ENCODE data around the gene ARHGEF12.

Gene ARHGEF12

DNA sequence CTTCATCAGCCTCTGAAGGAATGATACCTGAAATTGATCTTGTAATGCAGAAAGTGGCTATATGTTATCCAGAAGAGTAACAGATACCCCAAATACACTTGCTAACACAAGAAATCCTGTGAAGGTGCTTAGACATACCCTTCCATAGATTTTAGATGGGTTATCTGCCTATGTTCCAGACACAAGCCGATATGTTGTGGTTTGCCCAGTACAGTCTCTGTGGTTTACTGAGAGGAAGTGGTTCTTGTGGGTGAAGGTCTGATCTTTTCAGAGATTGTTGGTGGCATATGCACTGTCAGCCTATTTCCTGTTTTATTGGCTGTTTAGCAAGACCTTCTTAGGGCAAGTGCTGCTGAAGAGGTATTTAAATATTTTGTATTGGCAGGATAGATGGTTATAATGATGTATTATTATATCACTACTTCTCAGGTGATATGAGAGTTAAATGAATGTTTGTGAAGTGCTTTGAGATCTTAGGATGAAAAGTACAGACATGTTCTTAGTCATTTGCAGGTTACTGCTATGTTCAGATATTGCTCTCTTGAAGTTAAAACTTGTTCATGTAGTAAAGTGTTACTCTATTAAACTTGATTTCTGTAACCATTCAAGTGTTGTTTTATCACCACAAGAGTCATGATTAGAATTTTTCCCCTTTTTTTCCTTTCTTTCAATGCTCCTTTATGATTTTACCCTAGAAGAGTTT, 8.2 kb downstream of the ARHGEF12 start:
- no peak for FAIRE-seq

DNA sequence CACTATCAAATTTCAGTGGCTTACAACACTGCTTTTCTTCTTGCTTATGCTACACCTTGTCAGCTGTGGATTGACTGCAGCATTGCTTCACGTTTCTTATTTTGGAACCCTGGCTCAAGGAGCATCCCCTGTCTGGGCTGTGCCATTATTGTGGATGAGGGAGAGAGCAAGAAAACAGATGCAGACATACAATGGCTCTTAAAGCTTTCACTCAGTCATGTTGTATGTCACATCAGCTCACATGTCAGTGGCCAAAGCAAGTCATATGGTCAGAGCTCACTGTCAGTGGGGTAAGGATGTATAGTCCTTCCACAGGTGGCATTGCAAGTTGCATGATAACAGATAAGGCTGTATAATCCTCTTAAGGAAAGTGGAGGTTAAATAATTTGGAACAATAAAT, 10.0 kb downstream of the ARHGEF12 start:
- no peak for FAIRE-seq

DNA sequence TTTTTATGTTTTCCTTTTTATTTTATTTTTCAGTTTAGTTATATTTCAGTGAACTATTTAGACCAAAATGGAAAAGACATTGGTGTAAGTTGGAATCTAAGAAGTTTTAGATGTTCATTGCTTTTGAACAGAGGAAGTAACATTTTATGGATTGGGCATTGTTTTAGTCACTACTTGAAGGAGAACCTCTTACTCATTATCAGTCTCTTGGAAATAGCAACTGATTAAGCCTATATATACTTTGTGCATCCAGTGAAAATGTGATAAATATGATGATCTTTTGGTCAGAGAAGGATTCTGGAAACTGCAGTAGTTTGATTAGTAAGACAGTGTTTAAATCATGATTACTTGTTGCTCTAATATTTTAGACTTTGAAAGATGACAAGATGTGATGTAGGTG, 14.4 kb downstream of the ARHGEF12 start:
- no peak for FAIRE-seq

DNA sequence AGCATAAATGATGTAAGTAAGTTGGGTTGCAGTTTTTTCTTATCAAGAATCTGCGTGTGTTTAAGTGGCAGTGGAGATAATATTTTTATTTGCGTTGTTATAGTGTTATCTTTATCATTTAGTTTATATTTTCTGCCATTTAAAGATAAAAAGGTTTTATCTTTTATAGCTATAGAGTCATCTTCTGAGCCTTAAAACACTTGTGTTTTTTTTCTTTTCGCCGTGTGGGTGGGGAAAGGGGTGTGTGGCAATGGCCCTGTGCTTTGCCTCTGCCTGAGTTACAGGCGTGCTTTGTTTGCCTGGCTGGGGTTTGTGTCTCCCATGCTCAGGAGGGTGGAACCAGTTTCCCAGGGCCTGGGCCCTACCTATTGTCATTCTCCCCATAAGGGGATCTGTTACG, 16.2 kb downstream of the ARHGEF12 start:
- FAIRE-seq, result no peak

DNA sequence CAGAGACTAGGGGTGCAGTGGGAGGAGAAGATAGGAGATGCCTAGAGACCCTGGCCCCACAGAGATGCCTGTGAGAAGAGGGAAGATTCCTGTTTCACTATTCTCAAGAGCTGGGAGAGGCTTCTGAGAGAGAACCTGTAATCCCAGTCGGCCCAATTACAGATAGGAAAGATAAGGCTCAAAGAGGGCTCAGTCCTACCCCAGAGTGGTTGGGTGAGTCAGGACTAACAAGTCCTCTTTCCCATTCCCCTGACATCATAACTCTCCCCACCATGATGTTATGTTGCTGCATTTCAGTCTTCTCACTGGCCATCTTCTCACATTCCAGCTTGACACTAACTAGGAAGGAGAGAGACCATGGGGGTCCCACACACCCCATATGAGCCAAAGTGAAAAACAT, 17.9 kb downstream of the ARHGEF12 start:
- no peak for FAIRE-seq

DNA sequence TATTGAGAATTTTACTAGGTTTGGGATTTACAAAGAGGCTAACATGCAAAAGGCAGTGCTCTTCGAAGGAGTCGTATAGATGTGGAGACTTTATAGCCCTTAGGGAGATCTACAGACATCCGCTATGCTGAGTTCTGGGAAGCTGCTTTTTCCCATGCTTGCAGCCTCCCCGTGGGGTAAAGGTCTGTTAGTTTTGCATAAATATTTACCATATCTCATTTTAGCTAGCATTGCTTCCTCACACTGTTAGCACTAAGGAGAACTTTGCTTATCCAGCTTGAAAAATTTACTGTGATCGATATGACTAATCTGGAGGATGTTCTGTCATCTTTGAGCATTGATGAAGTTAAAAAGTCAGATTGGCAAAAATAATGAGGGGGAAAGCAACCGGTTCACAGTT, 18.6 kb downstream of the ARHGEF12 start:
- no peak for FAIRE-seq

DNA sequence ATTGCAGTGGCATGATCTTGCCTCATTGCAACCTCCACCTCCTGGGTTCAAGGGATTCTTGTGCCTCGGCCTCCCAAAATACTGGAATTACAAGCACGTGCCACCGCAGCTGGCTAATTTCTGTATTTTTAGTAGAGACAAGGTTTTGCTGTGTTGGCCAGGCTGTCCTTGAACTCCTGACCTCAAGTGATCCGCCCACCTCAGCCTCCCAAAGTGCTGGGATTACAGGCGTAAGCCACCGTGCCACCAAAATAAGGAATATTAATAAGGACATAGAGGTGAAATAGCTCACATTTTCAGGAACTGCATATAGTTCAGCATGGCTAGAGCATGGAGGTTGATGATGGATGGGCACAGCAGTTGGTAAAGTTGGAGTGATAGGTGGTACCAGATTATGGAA, 21.4 kb downstream of the ARHGEF12 start:
- no peak for FAIRE-seq

DNA sequence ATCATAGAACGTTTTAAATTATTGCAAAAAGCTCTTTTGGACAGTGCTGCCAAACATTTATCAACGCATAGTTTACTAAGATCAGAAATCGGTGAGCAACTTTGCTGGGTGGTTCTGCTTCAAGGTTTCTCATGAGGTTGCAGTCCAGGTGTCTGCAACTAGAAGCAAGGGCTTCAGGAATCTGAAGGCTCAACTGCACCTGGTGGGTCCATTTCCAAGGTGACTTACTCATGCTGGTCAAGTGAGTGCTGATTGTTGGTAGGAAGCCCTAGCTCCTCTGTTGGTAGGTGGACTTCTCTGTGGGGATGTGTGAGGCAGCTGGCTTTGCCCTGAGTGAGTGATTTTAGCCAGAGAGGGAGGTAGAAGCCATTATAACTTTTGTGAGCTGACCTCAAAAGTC, 22.5 kb downstream of the ARHGEF12 start:
- FAIRE-seq, result no peak

DNA sequence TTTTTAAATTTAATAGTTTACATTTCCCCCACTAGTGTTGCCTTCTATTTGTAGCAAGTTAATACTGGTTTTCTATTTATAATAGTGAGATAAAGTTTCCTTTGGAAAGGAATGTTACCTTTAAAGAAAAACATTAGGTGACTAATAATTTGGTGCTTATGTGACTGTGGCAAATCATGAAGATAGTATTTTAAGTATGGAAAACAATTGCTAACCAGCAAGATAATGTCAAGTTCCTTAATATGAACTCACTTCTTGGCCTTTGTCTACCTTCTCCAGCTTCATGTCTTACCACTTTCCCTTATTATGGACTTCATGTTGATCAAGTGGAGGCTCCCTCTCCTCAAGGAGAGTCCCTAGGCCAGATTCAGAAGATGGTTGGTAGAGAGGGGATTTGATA, 27.2 kb downstream of the ARHGEF12 start:
- no peak for FAIRE-seq

DNA sequence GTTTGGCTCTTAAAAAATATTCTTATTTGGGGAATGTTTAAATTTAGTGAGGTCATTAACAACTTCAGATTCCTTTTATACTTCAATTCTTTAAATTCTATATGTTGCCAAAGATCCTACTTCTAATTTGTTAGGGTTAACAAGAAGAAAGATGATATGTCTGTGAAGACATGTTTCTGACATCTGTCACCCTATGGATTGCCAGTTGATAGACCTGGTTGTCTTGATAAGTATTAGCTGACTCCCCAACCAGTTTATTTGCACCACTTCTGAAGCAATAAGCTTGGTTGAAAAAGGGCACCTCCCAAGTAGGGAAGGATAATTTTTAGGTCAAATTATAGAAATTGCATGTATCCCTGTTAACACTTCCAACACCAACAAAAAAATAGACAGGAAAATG, 29.3 kb downstream of the ARHGEF12 start:
- FAIRE-seq, result no peak

DNA sequence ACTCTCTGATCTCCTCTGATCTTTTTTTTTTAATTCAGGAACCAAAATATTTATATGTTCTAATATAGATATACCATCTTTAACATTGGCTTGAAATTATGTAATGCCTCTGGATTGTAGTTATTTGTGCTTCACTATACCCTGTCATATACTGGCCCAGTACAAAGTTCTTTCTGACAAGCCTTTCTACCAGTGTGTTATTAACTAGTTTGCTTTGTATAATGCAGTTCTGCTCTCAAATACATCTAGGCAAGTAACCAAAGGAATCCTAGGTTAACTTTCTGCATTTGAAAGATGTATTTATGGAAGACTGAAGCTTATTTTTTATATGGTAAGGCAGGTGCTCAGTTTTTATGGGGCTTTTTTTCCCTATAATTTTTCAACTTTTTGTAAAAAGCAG, 36.1 kb downstream of the ARHGEF12 start:
- FAIRE-seq, result no peak

DNA sequence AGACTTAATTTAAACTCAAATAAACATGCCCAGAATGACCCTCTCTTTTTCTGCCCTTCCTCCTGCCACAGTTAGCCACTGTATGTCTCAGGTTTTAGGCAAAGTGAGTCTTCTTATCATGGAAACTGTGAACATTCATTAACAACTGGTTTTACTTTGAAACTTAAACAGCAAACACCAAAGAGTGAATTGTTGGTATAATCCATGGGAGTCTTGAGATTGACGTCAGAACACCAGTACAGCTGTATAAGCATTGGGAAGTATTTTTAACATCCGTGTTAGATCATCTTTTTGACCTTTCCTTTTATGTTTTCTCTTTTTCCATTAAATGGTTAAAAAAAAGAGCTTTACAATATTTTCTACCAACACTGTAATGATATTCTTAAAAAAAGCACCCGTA, 38.9 kb downstream of the ARHGEF12 start:
- no peak for FAIRE-seq

DNA sequence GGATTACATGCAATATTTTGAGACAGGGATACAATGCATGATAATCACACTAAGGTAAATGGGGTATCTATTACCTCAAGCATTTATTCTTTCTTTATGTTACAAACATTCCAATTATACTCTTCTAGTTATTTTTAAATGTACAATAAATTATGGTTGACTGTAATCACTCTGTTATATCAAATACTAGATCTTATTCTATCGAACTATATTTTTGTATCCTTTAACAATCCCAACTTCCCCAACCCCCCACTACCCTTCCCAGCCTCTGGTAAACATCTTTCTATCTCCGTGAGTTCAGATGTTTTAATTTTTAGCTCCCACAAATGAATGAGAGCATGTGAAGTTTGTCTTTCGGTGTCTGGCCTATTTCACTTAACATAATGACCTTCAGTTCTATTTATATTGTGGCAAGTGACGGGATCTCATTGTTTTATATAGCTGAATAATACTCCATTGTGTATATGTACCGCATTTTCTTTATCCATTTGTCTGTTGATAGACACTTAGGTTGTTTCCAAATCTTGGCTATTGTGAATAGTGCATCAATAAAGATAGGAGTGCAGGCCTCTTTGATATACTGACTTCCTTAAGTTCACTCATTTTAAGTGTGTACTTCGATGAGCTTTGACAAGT, 40.5 kb downstream of the ARHGEF12 start:
- FAIRE-seq, result no peak

DNA sequence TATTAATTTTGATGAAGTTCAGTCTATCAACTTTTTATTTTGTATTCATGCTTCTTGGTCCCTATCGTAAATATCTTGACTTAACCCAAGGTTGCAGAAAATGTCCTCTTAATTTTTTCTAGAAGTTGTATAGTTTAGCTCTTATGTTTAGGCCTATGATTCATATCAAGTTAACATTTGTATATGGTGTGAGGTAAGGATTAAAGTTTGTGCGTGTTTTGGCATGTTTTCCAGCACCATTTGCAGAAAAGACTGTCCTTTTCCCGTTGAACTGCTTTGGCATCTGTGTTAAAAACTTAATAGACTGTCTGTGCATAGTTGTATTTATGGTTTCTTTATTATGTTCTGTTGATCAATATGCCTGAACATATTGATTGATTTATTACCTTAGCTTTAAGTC, 42.3 kb downstream of the ARHGEF12 start:
- FAIRE-seq, result no peak

DNA sequence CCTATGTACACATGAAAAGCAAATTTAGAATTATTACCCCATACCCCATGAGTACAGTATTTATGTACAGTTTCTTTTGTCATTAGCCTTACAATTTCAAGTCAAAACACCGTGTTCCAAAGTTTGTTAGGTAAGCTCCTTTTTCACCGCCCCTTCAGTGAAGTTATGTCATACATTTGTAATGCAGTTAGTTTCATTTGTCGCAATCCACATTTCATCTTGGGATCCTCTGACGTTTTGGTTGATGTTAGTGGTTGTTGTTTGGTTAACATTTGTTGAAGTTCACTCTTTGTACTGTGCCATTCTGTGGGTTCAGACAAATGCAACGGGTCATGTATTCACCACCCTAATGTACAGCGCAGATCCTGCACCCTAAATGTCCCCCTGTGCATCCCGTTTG, 45.2 kb downstream of the ARHGEF12 start:
- no peak for FAIRE-seq

DNA sequence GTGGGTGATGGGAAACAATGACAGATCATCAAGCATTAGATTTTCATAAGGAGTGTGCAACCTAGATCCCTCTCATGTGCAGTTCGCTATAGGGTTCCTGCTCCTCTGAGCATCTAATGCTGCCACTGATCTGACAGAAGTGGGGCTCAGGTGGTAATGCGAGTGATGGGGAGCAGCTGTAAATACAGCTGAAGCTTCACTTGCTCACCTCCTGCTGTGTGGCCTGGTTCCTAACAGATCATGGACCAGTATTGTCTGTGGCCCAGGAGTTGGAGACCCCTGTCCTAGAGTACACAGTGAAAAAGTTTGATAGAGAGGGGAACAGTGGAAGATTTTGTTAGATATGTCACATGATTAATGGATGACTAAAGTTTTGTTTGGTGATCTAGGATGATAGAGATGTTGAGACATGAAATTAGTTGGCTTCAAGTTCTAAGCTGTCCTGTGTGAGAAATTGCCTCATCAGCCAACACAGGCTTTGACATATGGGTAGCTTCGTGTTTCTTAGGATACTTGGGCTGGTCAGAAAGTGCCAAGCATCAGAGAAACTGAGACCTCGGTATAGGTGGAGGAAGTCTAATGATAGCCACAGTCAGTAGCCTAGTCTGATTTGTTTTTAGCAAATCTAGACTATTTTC, 47.4 kb downstream of the ARHGEF12 start:
- no peak for FAIRE-seq

DNA sequence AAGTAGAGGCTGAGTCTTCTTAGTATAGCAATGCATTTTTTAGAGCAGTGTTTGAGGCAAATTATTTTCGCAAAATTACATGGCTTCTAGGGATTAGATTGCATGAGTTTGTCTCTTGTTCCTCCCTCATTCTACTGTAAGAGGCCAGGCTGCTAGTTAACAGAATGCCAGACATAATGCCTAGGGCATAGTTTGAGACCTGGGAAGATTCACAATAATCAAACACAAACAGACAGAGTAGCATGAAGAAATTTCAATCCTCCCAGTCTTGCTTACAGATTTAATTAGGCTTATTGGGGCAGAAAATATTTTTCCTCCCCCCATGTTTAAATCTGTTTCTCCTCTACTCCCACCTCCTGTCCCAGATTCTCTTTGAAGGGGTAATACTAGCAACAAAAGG, 48.3 kb downstream of the ARHGEF12 start:
- FAIRE-seq, result no peak

DNA sequence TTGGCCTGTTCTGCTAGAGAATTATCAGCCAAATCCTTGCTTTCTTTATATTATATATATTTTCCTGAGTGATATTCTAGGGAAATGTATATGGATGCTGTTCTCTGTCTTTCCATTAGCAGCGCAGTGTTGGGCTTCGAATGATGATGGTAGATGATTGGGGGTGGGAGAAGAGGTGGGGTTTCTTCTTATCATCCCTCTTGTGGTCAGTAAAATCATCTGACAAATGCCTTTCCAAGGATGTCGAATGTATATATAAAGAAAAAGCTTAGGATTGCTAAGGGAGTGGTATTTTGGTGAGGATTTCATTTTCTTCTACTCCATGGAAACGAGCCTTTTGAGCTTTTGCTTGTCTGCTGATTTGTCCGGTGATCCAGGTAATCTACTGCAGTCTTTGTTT, 48.9 kb downstream of the ARHGEF12 start:
- no peak for FAIRE-seq

DNA sequence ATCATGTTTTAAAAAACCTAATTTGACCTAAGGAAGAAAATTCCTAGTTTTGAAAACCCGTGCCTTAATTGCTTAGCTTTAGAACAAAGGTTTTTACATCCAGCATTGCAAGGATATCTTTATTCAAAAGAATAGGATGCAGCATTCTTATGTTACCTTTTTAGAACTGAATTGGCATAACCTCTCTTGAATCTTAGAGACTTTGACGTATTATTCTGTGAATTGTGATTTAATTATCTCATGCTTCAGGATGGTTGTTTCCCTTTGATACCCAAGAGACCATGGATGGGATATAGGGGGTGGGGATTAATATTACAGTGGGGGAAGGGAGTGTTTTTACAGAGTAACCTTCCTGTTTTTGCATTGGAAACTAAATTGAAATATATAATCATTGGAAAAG, 49.4 kb downstream of the ARHGEF12 start:
- FAIRE-seq, result no peak

DNA sequence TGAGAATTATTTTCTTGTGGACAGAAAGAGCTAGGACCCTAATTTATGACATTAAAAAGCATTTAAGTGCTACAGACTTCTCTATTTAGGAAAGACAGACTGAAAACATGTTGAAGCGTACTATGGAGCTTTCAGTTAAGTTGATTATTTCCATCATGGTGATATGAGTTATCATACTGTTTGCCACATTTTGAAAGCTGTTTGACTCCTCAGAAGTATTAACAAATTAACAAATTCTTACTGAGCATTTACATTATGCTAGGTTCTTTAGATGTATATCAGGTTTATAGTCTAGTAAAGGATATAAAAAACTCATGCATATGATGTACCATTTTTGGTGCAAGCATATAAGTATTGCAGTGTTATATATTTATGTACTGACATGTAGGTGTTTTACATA, 50.1 kb downstream of the ARHGEF12 start:
- FAIRE-seq, result no peak

DNA sequence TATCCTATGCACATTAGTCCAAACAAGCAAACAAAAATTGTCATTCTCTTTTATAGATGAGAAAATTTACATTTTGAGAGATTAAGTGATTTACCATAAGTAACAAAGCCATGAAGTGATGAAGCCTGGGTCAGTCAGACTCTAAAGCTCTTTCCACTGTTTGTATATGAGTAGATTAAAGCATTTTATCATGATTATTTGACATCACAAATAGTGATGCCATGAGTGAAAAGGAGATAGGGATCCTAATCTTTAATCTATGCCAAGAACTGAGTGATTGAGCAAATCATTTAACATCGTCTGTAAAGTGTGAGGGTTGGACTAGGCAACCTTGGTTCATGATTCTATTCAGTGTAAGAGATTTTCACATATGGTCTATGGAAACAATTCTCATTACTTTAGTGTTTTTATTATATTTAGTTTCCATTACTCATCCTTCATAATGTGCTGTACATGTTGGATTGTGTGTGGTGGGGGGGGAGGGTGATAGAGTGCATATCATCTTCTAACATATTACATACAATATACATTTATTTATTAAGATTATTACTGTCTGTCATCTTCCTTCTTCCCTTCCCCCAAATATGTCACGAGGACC, 50.7 kb downstream of the ARHGEF12 start:
- FAIRE-seq, result no peak

DNA sequence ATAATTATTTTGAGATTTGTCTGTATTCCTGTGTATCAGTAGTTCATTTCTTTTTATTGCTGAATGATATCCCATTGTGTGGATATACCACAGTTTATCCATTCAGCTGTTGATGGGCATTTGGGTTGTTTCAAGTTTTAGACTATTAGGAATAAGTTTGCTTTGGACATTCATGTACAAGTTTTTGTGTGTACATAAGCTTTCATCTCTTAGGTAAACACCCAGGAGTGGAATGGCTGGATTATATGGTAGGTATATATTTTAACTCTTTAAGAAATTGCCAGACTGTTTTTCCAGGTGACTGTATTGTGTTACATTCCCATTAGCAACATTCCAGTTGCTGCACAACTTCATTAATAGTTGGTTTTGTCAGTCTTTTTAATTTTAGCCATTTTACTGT, 52.0 kb downstream of the ARHGEF12 start:
- no peak for FAIRE-seq

DNA sequence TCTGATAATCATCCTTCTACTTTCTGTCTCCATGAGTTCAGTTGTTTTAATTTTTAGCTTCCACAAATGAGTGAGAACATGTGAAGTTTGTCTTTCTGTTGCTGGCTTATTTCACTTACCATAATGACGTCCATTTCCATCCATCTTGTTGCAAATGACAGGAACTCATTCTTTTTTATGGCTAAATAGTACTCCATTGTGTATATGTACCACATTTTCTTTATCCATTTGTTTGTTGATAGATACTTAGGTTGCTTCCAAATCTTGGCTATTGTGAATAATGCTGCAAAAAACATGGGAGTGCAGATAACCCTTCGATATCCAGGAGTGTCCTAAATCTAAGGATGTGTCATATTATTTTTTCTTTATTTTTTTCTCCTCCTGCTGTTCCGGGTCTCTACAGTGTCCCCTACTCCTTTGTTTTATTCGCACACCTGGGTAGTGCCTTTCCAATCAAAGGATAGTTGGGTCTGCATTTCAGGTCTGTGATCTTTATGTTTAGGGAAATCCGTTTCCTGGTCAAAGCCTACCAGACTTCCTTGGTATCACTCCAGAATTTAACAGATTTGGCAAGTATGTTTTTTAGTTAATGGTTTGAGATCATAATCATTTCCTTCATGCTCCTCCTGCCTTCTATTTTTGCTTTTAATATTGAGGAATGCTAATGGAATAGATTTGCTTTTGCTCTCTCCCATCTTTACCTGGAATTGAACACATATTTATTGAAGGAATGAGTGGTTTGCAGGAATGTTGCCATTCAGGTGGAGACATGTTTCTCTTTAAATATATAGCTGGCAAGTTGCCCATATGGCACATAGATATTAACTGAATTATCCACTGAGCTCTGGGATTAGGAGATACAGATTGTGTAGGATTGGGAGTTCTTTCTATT, 53.7 kb downstream of the ARHGEF12 start:
- FAIRE-seq, result no peak

Data from TTC549 (cell line).